H1 (cell line): ENCODE measurements around the gene MIEN1. TPM values are rescaled to one million over a fixed set of nuclear protein-coding genes. Genes with fewer than 3 reads are reported as not detected.

ENCODE experiments used
- CTCF ChIA-PET: fragments of 300-600 bp; sonication (Branson Sonifier 250); formaldehyde crosslinking; loops from one replicate; lab custom pipeline; 2021; ENCODE audit not compliant: partially characterized antibody; lab: Charles Lee
- POLR2A ChIA-PET: fragments of 300-600 bp; sonication (Branson Sonifier 250); formaldehyde crosslinking; loops from one replicate; lab custom pipeline; 2021; ENCODE audit warnings: inconsistent platforms; ENCODE audit not compliant: partially characterized antibody; lab: Charles Lee
- DNase-seq, 2 experiments: peaks; one replicate each; pipeline versions ENCODE4 v3.0.0 to v3.0.0-alpha.2; 2010 to 2022; ENCODE audit warnings: low spot score in 2 of 2, low read depth in 1 of 2, mixed read lengths in 1 of 2
- FAIRE-seq: peaks from 2 replicates; lab custom pipeline; 2011; peaks lifted over from hg19 to GRCh38; lab: Jason Lieb, UNC
- H2AFZ ChIP-seq: 2 replicates; pipeline ENCODE4 v1.8.1; 2012; ENCODE audit warnings: low read length, inconsistent platforms
- H2AK5ac ChIP-seq: 2 replicates; pipeline ENCODE4 v1.6.1; 2013; ENCODE audit warnings: low read depth, low read length
- H2BK120ac ChIP-seq: replicated peaks from 2 replicates; pipeline ENCODE3; 2013; ENCODE audit warnings: low read depth, low read length, inconsistent platforms
- H2BK12ac ChIP-seq: 2 replicates; pipeline ENCODE4 v1.6.1; 2013; ENCODE audit warnings: low read depth, low read length
- H2BK15ac ChIP-seq: 2 replicates; pipeline ENCODE4 v1.6.1; 2013; ENCODE audit warnings: low read length
- H2BK20ac ChIP-seq: 2 replicates; pipeline ENCODE4 v1.6.1; 2013; ENCODE audit warnings: low read length
- H2BK5ac ChIP-seq: 2 replicates; pipeline ENCODE4 v1.6.1; 2013; ENCODE audit warnings: low read depth, low read length
- H3K14ac ChIP-seq: 2 replicates; pipeline ENCODE4 v1.6.1; 2013; ENCODE audit warnings: inconsistent platforms; ENCODE audit not compliant: insufficient read length
- H3K18ac ChIP-seq: 2 replicates; pipeline ENCODE4 v1.6.1; 2013; ENCODE audit warnings: low read length; ENCODE audit errors: extremely low read depth
- H3K23ac ChIP-seq: 2 replicates; pipeline ENCODE4 v1.6.1; 2013; ENCODE audit warnings: inconsistent platforms; ENCODE audit not compliant: insufficient read length
- H3K23me2 ChIP-seq: 2 replicates; pipeline ENCODE4 v1.6.1; 2013; ENCODE audit warnings: low read depth, low read length
- H3K27ac ChIP-seq: 2 replicates; pipeline ENCODE4 v1.6.1; 2011; ENCODE audit warnings: low read depth, low read length, inconsistent platforms
- H3K27me3 ChIP-seq, 4 experiments: replicated peaks in 1 of 4; 1 replicate in 1 of 4; 2 replicates in 3 of 4; pipeline versions ENCODE4 v1.6.1 to v1.8.1; 2011 to 2013; ENCODE audit warnings: low read length in 3 of 4, mild to moderate bottlenecking in 3 of 4, inconsistent platforms in 2 of 4, mixed read lengths in 2 of 4, moderate library complexity in 1 of 4; ENCODE audit not compliant: control insufficient read depth in 3 of 4, insufficient read depth in 3 of 4; ENCODE audit errors: extremely low read depth in 1 of 4
- H3K36me3 ChIP-seq, 4 experiments: 2 replicates each; pipeline versions ENCODE4 v1.6.1 to v1.8.1; 2011 to 2013; ENCODE audit warnings: mild to moderate bottlenecking in 4 of 4, low read length in 3 of 4, moderate library complexity in 2 of 4, control low read depth in 1 of 4, inconsistent platforms in 1 of 4; ENCODE audit not compliant: insufficient read depth in 4 of 4, control insufficient read depth in 2 of 4
- H3K4ac ChIP-seq: replicated peaks from 2 replicates; pipeline ENCODE3; 2013; ENCODE audit warnings: low read length, low read depth, mixed read lengths, inconsistent platforms; ENCODE audit not compliant: insufficient read length
- H3K4me1 ChIP-seq, 4 experiments: replicated peaks in 1 of 4; 1 replicate in 1 of 4; 2 replicates in 3 of 4; pipeline versions ENCODE4 v1.6.1 to v1.8.1; 2011 to 2013; ENCODE audit warnings: low read length in 3 of 4, inconsistent platforms in 2 of 4, mixed read lengths in 1 of 4; ENCODE audit not compliant: insufficient read depth in 4 of 4, control insufficient read depth in 3 of 4
- H3K4me2 ChIP-seq, 2 experiments: 2 replicates each; pipeline versions ENCODE4 v1.6.1 to v1.8.1; 2011 to 2013; ENCODE audit warnings: low read depth in 2 of 2, low read length in 2 of 2, control low read depth in 1 of 2, inconsistent platforms in 1 of 2, mild to moderate bottlenecking in 1 of 2; ENCODE audit not compliant: insufficient read depth in 1 of 2
- H3K4me3 ChIP-seq, 4 experiments: fragments of 200-600, 300-600 bp in 1 of 4; sonication (generic), shearing (Covaris generic), sonication (Bioruptor Twin) in 1 of 4; 2 replicates each; pipeline versions ENCODE4 v1.5.1 to v1.8.1; 2011 to 2016; ENCODE audit warnings: low read length in 4 of 4, low read depth in 3 of 4, control low read depth in 2 of 4, inconsistent platforms in 2 of 4, mild to moderate bottlenecking in 2 of 4, mixed read lengths in 1 of 4, moderate library complexity in 1 of 4; ENCODE audit not compliant: insufficient read depth in 2 of 4; ENCODE audit errors: extremely low read depth in 1 of 4
- H3K56ac ChIP-seq: replicated peaks from 2 replicates; pipeline ENCODE3; 2013; ENCODE audit warnings: low read depth, mild to moderate bottlenecking, mixed read lengths, low read length, inconsistent platforms; ENCODE audit not compliant: insufficient read length
- H3K79me1 ChIP-seq: 2 replicates; pipeline ENCODE4 v1.6.1; 2013; ENCODE audit warnings: low read depth, low read length, control low read depth
- H3K79me2 ChIP-seq, 2 experiments: 2 replicates each; pipeline versions ENCODE4 v1.6.1 to v1.8.1; 2012 to 2013; ENCODE audit warnings: low read length in 2 of 2, mild to moderate bottlenecking in 2 of 2, inconsistent platforms in 1 of 2; ENCODE audit not compliant: insufficient read depth in 2 of 2, control insufficient read depth in 1 of 2
- H3K9ac ChIP-seq, 4 experiments: replicated peaks in 1 of 4; 1 replicate in 1 of 4; 2 replicates in 3 of 4; pipeline versions ENCODE4 v1.6.1 to v1.8.1; 2011 to 2013; ENCODE audit warnings: low read depth in 3 of 4, low read length in 3 of 4, control low read depth in 2 of 4, mild to moderate bottlenecking in 2 of 4, moderate library complexity in 2 of 4, inconsistent platforms in 1 of 4; ENCODE audit errors: extremely low read depth in 1 of 4
- H3K9me3 ChIP-seq, 2 experiments: 2 replicates each; pipeline versions ENCODE4 v1.6.1 to v1.8.1; 2012 to 2013; ENCODE audit warnings: mild to moderate bottlenecking in 2 of 2, moderate library complexity in 2 of 2, control low read depth in 1 of 2, inconsistent platforms in 1 of 2, low read depth in 1 of 2, low read length in 1 of 2, mixed read lengths in 1 of 2; ENCODE audit not compliant: insufficient read depth in 2 of 2
- H4K20me1 ChIP-seq, 2 experiments: replicated peaks in 1 of 2; 2 replicates each; pipeline versions ENCODE3 to v1.8.1; 2011 to 2013; ENCODE audit warnings: inconsistent platforms in 2 of 2, low read length in 2 of 2, mild to moderate bottlenecking in 1 of 2; ENCODE audit not compliant: insufficient read depth in 2 of 2, control insufficient read depth in 1 of 2
- H4K5ac ChIP-seq: 2 replicates; pipeline ENCODE4 v1.6.1; 2013; ENCODE audit warnings: low read length, low read depth, mixed read lengths, inconsistent platforms; ENCODE audit not compliant: insufficient read length
- H4K8ac ChIP-seq: 2 replicates; pipeline ENCODE4 v1.8.0; 2013; ENCODE audit warnings: mild to moderate bottlenecking, moderate library complexity, low read length, inconsistent platforms; ENCODE audit not compliant: insufficient read depth; ENCODE audit errors: extremely low read depth
- H4K91ac ChIP-seq: replicated peaks from 2 replicates; pipeline ENCODE3; 2013; ENCODE audit warnings: low read length, mixed read lengths, inconsistent platforms; ENCODE audit not compliant: insufficient read length
- CTBP2 ChIP-seq: IDR thresholded peaks from 2 replicates; pipeline ENCODE4 v1.7.0; 2011; ENCODE audit warnings: borderline replicate concordance, mild to moderate bottlenecking, moderate library complexity, mixed read lengths, low read length; ENCODE audit not compliant: insufficient read depth, insufficient read length
- HDAC2 ChIP-seq, 2 experiments: fragments of 300-600 bp in 1 of 2; sonication (generic) in 1 of 2; IDR thresholded peaks; 2 replicates each; pipeline ENCODE4 v1.6.1; 2011 to 2012; ENCODE audit warnings: low read depth in 2 of 2, low read length in 2 of 2, mild to moderate bottlenecking in 2 of 2, moderate library complexity in 2 of 2, borderline replicate concordance in 1 of 2, inconsistent platforms in 1 of 2
- POLR2A ChIP-seq, 2 experiments: IDR thresholded peaks; 1 replicate in 1 of 2; 2 replicates in 1 of 2; pipeline ENCODE4 v1.6.1; 2011; ENCODE audit warnings: low read depth in 2 of 2, low read length in 2 of 2, mild to moderate bottlenecking in 2 of 2; ENCODE audit errors: control extremely low read depth in 1 of 2
- RBBP5 ChIP-seq: IDR thresholded peaks from 2 replicates; pipeline ENCODE4 v1.7.1; 2012; ENCODE audit warnings: low read depth, mild to moderate bottlenecking, inconsistent platforms, low read length, moderate library complexity, borderline replicate concordance
- SIN3A ChIP-seq, 2 experiments: IDR thresholded peaks in 1 of 2; conservative IDR thresholded peaks in 1 of 2; 2 replicates each; pipeline ENCODE4 v1.6.1; 2011 to 2012; ENCODE audit warnings: low read length in 2 of 2, improper control_type of control experiment in 1 of 2, low read depth in 1 of 2, mild to moderate bottlenecking in 1 of 2
- TCF12 ChIP-seq: IDR thresholded peaks from 2 replicates; pipeline ENCODE4 v1.6.1; 2011; ENCODE audit warnings: low read depth, mild to moderate bottlenecking, low read length
- WGBS, 2 experiments: shearing (Covaris generic) in 1 of 2; methylation state at CpG; one replicate each; pipeline versions ENCODE4 v1.1.6 to v1.1.7; 2013 to 2015; ENCODE audit warnings: low lambda C conversion rate in 2 of 2, mixed read lengths in 2 of 2, inconsistent platforms in 1 of 2, low coverage in 1 of 2, missing lambda C conversion rate in 1 of 2; ENCODE audit not compliant: insufficient replicate concordance in 2 of 2, insufficient coverage in 1 of 2, insufficient read length in 1 of 2; ENCODE audit errors: extremely low coverage in 1 of 2, missing lambda C conversion rate in 1 of 2; 5-methylcytosine and 5-hydroxymethylcytosine counted together
- polyA plus RNA-seq, 7 experiments: library from polyadenylated mRNA; depleted of rRNA in 3 of 7; stranded (reverse) in 5 of 7; unstranded in 2 of 7; fragments of >200 nt in 5 of 7; fragments of 200-250 nt in 2 of 7; gene quantifications; 1 replicate in 5 of 7; 2 replicates in 1 of 7; 4 replicates in 1 of 7; pipeline versions ENCODE4 v1.2.1 to v1.2.3, GENCODE V29; 2011 to 2013; ENCODE audit warnings: missing spikeins in 2 of 7, mixed read lengths in 2 of 7
- total RNA-seq: library from RNA; stranded (reverse); fragmentation: NEBNext Ultra II Directional; extraction: Animal tissue kit (Norgen Biotek cat#: 25700); gene quantifications from 2 replicates; pipeline ENCODE4 v1.2.1, GENCODE V29; 2021

Gene MIEN1
- total and polyA plus RNA-seq, 2 of the 8 experiments (the other 6 are each of a cell fraction or from before 2014, with no cell fraction given) = 29.6 to 54.9 TPM

DNA sequence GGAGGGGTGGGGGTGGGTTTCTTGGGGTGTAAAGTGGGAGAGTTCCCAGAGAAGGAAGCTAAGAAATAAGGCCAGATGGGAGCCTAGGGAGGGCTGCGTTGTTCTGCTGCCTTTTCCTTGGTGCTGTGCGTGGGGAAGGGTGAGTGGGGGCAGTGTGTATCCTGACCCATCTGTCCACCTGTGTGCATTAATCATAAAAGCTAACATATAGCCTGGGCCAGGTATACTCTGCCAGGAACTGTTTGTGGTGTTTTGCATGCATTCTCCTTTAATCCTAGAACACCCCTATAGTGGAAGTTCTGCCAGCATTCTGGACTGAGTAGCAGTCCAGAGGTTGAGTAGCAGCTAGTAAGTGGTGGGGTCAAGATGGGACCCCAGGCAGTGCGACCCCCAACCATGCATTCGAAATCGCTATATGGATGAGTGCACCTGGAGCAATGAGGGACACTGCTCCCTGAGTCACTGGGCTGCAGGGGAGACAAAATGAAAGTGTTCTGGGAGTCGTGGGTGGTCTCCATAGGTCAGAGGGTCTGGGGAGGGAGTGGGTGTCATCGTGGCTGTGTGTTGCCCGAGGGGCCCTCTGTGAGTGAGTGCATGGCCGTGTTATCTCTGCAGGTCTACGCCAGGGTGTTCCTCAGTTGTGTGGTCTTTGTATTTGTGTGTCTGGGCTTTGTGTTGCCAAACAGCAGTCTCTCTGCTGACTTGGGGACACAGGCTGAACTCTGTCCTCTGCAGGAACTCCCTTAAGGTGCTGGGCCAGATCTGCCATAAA, 29.1 kb downstream of the MIEN1 start:
- ChIA-PET POLR2A (interaction anchor here (0.9 to 38.1 kb wide), 15 partner anchors 8 to 80 kb away, joined by 3 to 708 read pairs (median 6); partner anchors contain the start of genes MIEN1, PGAP3, PNMT and STARD3), CTCF (interaction anchor here (1.5 to 52.4 kb wide), 10 partner anchors 9 to 67 kb away, joined by 3 to 1885 read pairs (median 9); partner anchors contain the start of genes MIEN1, PGAP3, PNMT and PPP1R1B)
- FAIRE-seq (no peak), DNase-seq (no peak)
- peak overlapping the region; percentile 88 to 94 for H3K4me2 ChIP-seq
- H3K4ac ChIP-seq = peak overlapping the region; percentile 6
- peak overlapping the region; percentile 8 to 74 (median 44); a peak in 6 of 7 replicates for H3K9ac ChIP-seq
- no peak overlapping the region for H2AFZ ChIP-seq
- H3K79me2 ChIP-seq = peaks cover 42 to 82% of the 10 kb centered on the region in 2 experiments
- no peaks in the 10 kb centered on the region; a peak in 1 of 8 replicates for H3K36me3 ChIP-seq
- peak overlapping the region; percentile 42 for H3K56ac ChIP-seq
- peak overlapping the region; percentile 13; the same call in 1 of the 2 replicates for H2BK12ac ChIP-seq
- TF ChIP-seq TCF12 (no peak), RBBP5 (peak; percentile 61; the same call in 1 of the 2 replicates), HDAC2 (IDR thresholded peaks at IDR 0.05; ENCODE audit: borderline replicate concordance in 1 of 2, low read depth in 2 of 2, low read length in 2 of 2) (no peak), CTBP2 (peak; percentile 30), SIN3A (conservative IDR thresholded peaks at IDR 0.05 in 1 of 2, IDR thresholded peaks at IDR 0.05 in 1 of 2; ENCODE audit: low read depth in 1 of 2, low read length in 2 of 2) (peak in 1 of 2 experiments; percentile 65; a peak in 1 of 4 replicates), POLR2A (IDR thresholded peaks at IDR 0.05; ENCODE audit: control extremely low read depth in 1 of 2, low read depth in 2 of 2, low read length in 2 of 2) (peak in 1 of 2 experiments; percentile 16; a peak in 1 of 3 replicates)
- H4K8ac ChIP-seq = no peak overlapping the region
- H4K20me1 ChIP-seq = peaks cover 13 to 19% of the 10 kb centered on the region in 2 experiments
- peak overlapping the region; percentile 31 for H4K91ac ChIP-seq
- H3K27me3 ChIP-seq = no peaks in the 10 kb centered on the region
- H2BK20ac ChIP-seq = no peak overlapping the region
- H2AK5ac ChIP-seq = 0 out of 2 replicates have a peak overlapping the region, but pooled peaks have one; percentile 78
- no peak overlapping the region for H2BK120ac ChIP-seq
- H3K14ac ChIP-seq = peak overlapping the region; percentile 11
- peak overlapping the region; percentile 54; the same call in 1 of the 2 replicates for H2BK15ac ChIP-seq
- H2BK5ac ChIP-seq = peak overlapping the region; percentile 92
- no peaks in the 10 kb centered on the region for H3K9me3 ChIP-seq
- H3K18ac ChIP-seq = peak overlapping the region; percentile 55; the same call in 1 of the 2 replicates
- peak overlapping the region; percentile 78 to 98 (median 89) for H3K4me3 ChIP-seq
- H3K27ac ChIP-seq = peak overlapping the region; percentile 4; the same call in 1 of the 2 replicates
- peaks cover 18% of the 10 kb centered on the region for H3K79me1 ChIP-seq
- 15% methylated on average over 9 of the region's 10 CpGs; no CpG with 5 or more reads in 1 of the 2 experiments for WGBS, 2 experiments
- peak overlapping the region; percentile 13 for H4K5ac ChIP-seq
- H3K23me2 ChIP-seq = peaks cover 13% of the 10 kb centered on the region
- H3K4me1 ChIP-seq = peaks cover 17 to 49% (median 32%) of the 10 kb centered on the region in 4 experiments
- H3K23ac ChIP-seq = no peak overlapping the region
